DND-41 (cell line): ENCODE results near the gene CIBAR2.

Experiments used
- CTCF ChIP-seq: IDR thresholded peaks from 2 replicates; pipeline ENCODE4 v1.5.1; 2012; ENCODE audit warnings: borderline replicate concordance, low read length, moderate library complexity, mild to moderate bottlenecking; ENCODE audit not compliant: poor library complexity, severe bottlenecking; ENCODE audit errors: extremely low read depth
- EZH2 ChIP-seq: IDR thresholded peaks from 3 replicates; pipeline ENCODE4 v1.6.1; 2012; ENCODE audit warnings: borderline replicate concordance, low read depth, mild to moderate bottlenecking, moderate library complexity, low read length, inconsistent platforms; ENCODE audit not compliant: severe bottlenecking

- TF ChIP-seq CTCF: no peak
- no peak for TF ChIP-seq EZH2
Measured at GRCh38 chr16:85075236-85075924, 36.9 kb downstream of the CIBAR2 start.
